Tracheal epithelial cell (primary cell): Measurements from ENCODE around the gene YIF1B. TPM values are rescaled to one million over a fixed set of nuclear protein-coding genes. Genes with fewer than 3 reads are reported as not detected.

Experiments
- total RNA-seq: library from RNA; depleted of rRNA; stranded (reverse); fragments of >200 nt; gene quantifications from 2 replicates; pipeline ENCODE4 v1.2.1, GENCODE V29; 2014

Gene YIF1B
- 36.7 and 75.2 TPM in 2 replicates for total RNA-seq

GRCh38 chr19:38315657-38316476, at the start of gene YIF1B:
Gene YIF1B, minus strand, starts transcription at chr19:38315947. Its CDS starts 30 bp downstream, at chr19:38315917.

GRCh38 chr19:38319421-38320258, 3.9 kb upstream of the YIF1B start, which contains the start of gene KCNK6:
Gene KCNK6, plus strand, starts transcription at chr19:38319845. Its CDS starts 106 bp downstream, at chr19:38319951.

GRCh38 chr19:38303517-38304351, 12.0 kb downstream of the YIF1B start, which contains the start of gene C19orf33:
Gene C19orf33, plus strand, starts transcription at chr19:38304251. Its CDS starts 11 bp downstream, at chr19:38304262.

GRCh38 chr19:38264486-38265212, 51.1 kb downstream of the YIF1B start, which contains the start of gene SPINT2:
Gene SPINT2, plus strand, starts transcription at chr19:38264573. Its CDS starts 320 bp downstream, at chr19:38264893.

Other genes with a start within 250 kb of the YIF1B start
- gene DPF1, start 91.7 kb downstream of the YIF1B start, total RNA-seq = 0.96 TPM in 1 of 2 replicates, not detected in the other
- 1.5 and 6.7 TPM in 2 replicates for gene PPP1R14A, start 59.6 kb downstream of the YIF1B start, total RNA-seq
- 1,543 and 2,177 TPM in 2 replicates for gene SPINT2, start 51.4 kb downstream of the YIF1B start, total RNA-seq
- gene C19orf33, start 11.7 kb downstream of the YIF1B start, total RNA-seq = 263 and 298 TPM in 2 replicates
- 19.8 and 25.1 TPM in 2 replicates for gene KCNK6, start 3.9 kb upstream of the YIF1B start, total RNA-seq
- gene CATSPERG, start 19.9 kb upstream of the YIF1B start, total RNA-seq = 2.9 and 3.8 TPM in 2 replicates
- gene PSMD8, start 58.6 kb upstream of the YIF1B start, total RNA-seq = 317 and 329 TPM in 2 replicates
- under 0.01 TPM in 1 of 2 replicates, not detected in the other for gene GGN, start 72.1 kb upstream of the YIF1B start, total RNA-seq
- gene SPRED3, start 72.8 kb upstream of the YIF1B start, total RNA-seq = under 0.01 and 0.24 TPM in 2 replicates
- gene FAM98C, start 87.1 kb upstream of the YIF1B start, total RNA-seq = 10.6 and 21.5 TPM in 2 replicates
- gene RASGRP4, start 110.3 kb upstream of the YIF1B start, total RNA-seq = not detected in 2 replicates
- gene RYR1, start 117.7 kb upstream of the YIF1B start, total RNA-seq = 0.48 and 5.5 TPM in 2 replicates